ENCODE results near the gene CARM1. TPM values are rescaled to one million over a fixed set of nuclear protein-coding genes. Genes with fewer than 3 reads are reported as not detected.

CARM1 gene
- total RNA-seq, 1 experiment from 2014 or later: 103 TPM

GRCh38 chr19:10971107-10971726, 99.9 kb downstream of the CARM1 start:
- ChIA-PET POLR2A (no interaction called here), RAD21 (ENCODE audit: low non-redundant PET in 1 of 2, low total read pairs in 2 of 2, uncharacterized antibody in 2 of 2, unreplicated experiment in 2 of 2) (no interaction called here), CTCF (no interaction called here)
- Histone ChIP-seq H3K4me3 (replicated peaks in 1 of 2; ENCODE audit: low read depth in 1 of 2, low read length in 2 of 2) (no peak overlapping the region), H3K79me2 (ENCODE audit: insufficient read depth, low read length) (peaks cover 95% of the 10 kb centered on the region), H3K36me3 (ENCODE audit: control insufficient read depth in 1 of 2, insufficient read depth in 2 of 2, low read length in 2 of 2) (0 out of 4 replicates have a peak, but pooled peaks cover 0 to 4% of the 10 kb centered on the region in 2 experiments), H3K9ac (ENCODE audit: low read length) (no peak overlapping the region), H4K20me1 (ENCODE audit: insufficient read depth) (peaks cover 4% of the 10 kb centered on the region; the same call in 1 of the 2 replicates), H3K9me2 (ENCODE audit: insufficient read depth) (no peaks in the 10 kb centered on the region), H3K27ac (ENCODE audit: low read depth, low read length) (no peak overlapping the region), H3K27me3 (ENCODE audit: insufficient read depth, low read length) (no peaks in the 10 kb centered on the region), H2AFZ (ENCODE audit: low read depth, low read length, poor library complexity, severe bottlenecking) (no peak overlapping the region), H3K4me1 (ENCODE audit: control insufficient read depth in 1 of 2, insufficient read depth in 2 of 2, low read length in 2 of 2) (peaks cover 20 to 27% of the 10 kb centered on the region in 2 experiments), H3K4me2 (ENCODE audit: low read length) (no peak overlapping the region), H3K9me3 (ENCODE audit: control insufficient read depth in 1 of 2, insufficient read depth in 1 of 2, low read depth in 1 of 2, low read length in 2 of 2) (no peaks in the 10 kb centered on the region)
- intact Hi-C loops (cut with micrococcal nuclease): no loop called here
- ATAC-seq (no peak), DNase-seq (ENCODE audit: low read depth, low spot score) (no peak)
- TF ChIP-seq RAD21 (IDR thresholded peaks at IDR 0.05; ENCODE audit: low read depth) (no peak), TCF7L2 (IDR thresholded peaks at IDR 0.05; ENCODE audit: borderline replicate concordance, extremely low read depth, insufficient read depth, insufficient read length) (no peak), EZH2phosphoT487 (IDR thresholded peaks at IDR 0.05; ENCODE audit: borderline replicate concordance) (no peak), EZH2 (IDR thresholded peaks at IDR 0.05) (no peak), SIN3A (IDR thresholded peaks at IDR 0.05; ENCODE audit: low read depth) (no peak)
- TF ChIP-seq, protein P1, sequence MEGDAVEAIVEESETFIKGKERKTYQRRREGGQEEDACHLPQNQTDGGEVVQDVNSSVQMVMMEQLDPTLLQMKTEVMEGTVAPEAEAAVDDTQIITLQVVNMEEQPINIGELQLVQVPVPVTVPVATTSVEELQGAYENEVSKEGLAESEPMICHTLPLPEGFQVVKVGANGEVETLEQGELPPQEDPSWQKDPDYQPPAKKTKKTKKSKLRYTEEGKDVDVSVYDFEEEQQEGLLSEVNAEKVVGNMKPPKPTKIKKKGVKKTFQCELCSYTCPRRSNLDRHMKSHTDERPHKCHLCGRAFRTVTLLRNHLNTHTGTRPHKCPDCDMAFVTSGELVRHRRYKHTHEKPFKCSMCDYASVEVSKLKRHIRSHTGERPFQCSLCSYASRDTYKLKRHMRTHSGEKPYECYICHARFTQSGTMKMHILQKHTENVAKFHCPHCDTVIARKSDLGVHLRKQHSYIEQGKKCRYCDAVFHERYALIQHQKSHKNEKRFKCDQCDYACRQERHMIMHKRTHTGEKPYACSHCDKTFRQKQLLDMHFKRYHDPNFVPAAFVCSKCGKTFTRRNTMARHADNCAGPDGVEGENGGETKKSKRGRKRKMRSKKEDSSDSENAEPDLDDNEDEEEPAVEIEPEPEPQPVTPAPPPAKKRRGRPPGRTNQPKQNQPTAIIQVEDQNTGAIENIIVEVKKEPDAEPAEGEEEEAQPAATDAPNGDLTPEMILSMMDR (IDR thresholded peaks at IDR 0.05 in 2 of 3, conservative IDR thresholded peaks at IDR 0.05 in 1 of 3; ENCODE audit: borderline replicate concordance in 1 of 3, insufficient read depth in 1 of 3, low read depth in 2 of 3, low read length in 2 of 3): no peak
- no TSS peak for BruUV-seq (replicated peaks)

Small RNA genes within 50 kb of the gene (microRNA-seq; reads per million reads assigned to microRNA genes)
- not detected for gene MIR6793 (ENCODE audit: borderline number of aligned reads)

Other genes with a start within 250 kb of the CARM1 start
- 90.9 TPM for gene SLC44A2, start 246.0 kb upstream of the CARM1 start, total RNA-seq (2021; ENCODE audit: unreplicated experiment)
- 430 TPM for gene ILF3, start 217.2 kb upstream of the CARM1 start, total RNA-seq (2021; ENCODE audit: unreplicated experiment)
- 54.6 TPM for gene QTRT1, start 170.1 kb upstream of the CARM1 start, total RNA-seq (2021; ENCODE audit: unreplicated experiment)
- 183 TPM for gene DNM2, start 153.5 kb upstream of the CARM1 start, total RNA-seq (2021; ENCODE audit: unreplicated experiment)
- gene TMED1, start 35.3 kb upstream of the CARM1 start, total RNA-seq (2021; ENCODE audit: unreplicated experiment): 26.3 TPM
- gene C19orf38, start 23.1 kb upstream of the CARM1 start, total RNA-seq (2021; ENCODE audit: unreplicated experiment): 0.74 TPM
- gene YIPF2, start 57.1 kb downstream of the CARM1 start, total RNA-seq (2021; ENCODE audit: unreplicated experiment): 44.7 TPM
- 20.3 TPM for gene TIMM29, start 57.3 kb downstream of the CARM1 start, total RNA-seq (2021; ENCODE audit: unreplicated experiment)
- 116 TPM for gene SMARCA4, start 89.5 kb downstream of the CARM1 start, total RNA-seq (2021; ENCODE audit: unreplicated experiment)
- gene LDLR, start 217.9 kb downstream of the CARM1 start, total RNA-seq (2021; ENCODE audit: unreplicated experiment): 92.4 TPM